SU-DHL-6 (cell line): ENCODE measurements around the gene PRR33.

Source experiments
- EZH2phosphoT487 ChIP-seq: fragments of 200-600 bp; sonication (generic), shearing (Covaris generic); conservative IDR thresholded peaks from 2 replicates; pipeline ENCODE4 v1.6.1; 2018; ENCODE audit warnings: mild to moderate bottlenecking, antibody characterized with exemption, low read length, moderate library complexity, mixed read lengths
- TF ChIP-seq, protein P1 (sequence below): fragments of 200-600 bp; sonication (generic); IDR thresholded peaks from one replicate; pipeline ENCODE4 v1.5.1; 2017; ENCODE audit warnings: antibody characterized with exemption, mild to moderate bottlenecking, low read length, moderate library complexity; ENCODE audit not compliant: insufficient read depth, poor library complexity, severe bottlenecking

DNA sequence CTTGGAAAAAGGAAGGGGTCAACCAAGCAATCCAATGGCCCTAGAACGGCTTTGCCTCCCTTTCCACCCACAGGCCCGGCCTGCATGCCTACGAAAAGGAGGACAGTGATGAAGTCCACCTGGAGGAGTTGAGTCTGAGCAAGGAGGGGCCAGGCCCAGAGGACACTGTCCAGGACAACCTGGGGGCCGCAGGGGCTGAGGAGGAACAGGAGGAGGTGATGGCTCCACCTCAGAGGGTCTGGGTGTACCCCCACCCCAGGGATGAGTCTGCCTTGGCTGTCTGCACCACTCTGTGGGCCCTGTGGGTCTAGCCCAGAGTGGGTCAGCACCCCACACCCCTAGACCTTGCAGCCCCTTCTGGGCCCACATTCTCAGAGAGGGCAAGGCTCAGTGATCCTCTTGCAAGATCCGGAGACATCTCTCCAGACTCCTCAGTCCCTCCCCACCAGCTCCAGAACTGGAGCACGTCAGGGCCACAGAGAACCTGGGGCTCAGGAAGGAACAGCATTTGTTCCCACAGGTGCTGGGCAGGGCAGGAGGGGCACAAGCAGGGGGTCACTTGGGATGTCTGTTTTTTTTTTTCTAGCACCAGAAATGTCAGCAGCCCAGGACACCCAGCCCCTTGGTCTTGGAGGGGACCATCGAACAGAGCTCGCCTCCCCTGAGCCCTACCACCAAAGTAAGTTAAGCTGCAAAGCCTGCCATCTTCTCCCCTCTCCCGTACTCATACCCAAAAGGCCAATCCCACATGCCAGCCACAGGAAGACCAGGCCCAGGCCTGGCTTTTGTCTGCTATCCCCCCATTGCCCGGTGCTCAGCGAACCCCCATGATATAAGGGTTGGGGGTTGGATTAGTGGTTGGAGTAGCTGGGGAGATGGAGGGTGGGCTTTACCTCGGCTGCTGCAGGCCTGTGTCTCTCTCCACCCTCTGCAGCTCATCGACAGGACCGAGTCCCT is 8.1 kb downstream of the PRR33 start:
- TF ChIP-seq, protein P1, sequence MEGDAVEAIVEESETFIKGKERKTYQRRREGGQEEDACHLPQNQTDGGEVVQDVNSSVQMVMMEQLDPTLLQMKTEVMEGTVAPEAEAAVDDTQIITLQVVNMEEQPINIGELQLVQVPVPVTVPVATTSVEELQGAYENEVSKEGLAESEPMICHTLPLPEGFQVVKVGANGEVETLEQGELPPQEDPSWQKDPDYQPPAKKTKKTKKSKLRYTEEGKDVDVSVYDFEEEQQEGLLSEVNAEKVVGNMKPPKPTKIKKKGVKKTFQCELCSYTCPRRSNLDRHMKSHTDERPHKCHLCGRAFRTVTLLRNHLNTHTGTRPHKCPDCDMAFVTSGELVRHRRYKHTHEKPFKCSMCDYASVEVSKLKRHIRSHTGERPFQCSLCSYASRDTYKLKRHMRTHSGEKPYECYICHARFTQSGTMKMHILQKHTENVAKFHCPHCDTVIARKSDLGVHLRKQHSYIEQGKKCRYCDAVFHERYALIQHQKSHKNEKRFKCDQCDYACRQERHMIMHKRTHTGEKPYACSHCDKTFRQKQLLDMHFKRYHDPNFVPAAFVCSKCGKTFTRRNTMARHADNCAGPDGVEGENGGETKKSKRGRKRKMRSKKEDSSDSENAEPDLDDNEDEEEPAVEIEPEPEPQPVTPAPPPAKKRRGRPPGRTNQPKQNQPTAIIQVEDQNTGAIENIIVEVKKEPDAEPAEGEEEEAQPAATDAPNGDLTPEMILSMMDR: no peak
- TF ChIP-seq EZH2phosphoT487: no peak
